ENCODE measurements around the gene EFNA1.

GRCh38 chr1:155125946-155126555, 1.6 kb upstream of the EFNA1 start:
- TF ChIP-seq CTCF (IDR thresholded peaks at IDR 0.05), result no peak
- no peak for TF ChIP-seq EP300 (IDR thresholded peaks at IDR 0.05)
- no peak for TF ChIP-seq CEBPB (IDR thresholded peaks at IDR 0.05)

All from A549 (cell line).